Non-pigmented ciliary epithelial cell (primary cell): ENCODE measurements around the gene ACOT8.
"Not testable (repeated sequence)": the region's sequence is repeated elsewhere in the genome, so short reads cannot be mapped to it uniquely, and the experiment has no call there.

ENCODE experiments used
- DNase-seq: peaks from one replicate; pipeline ENCODE4 v3.0.0-alpha.2; 2010; ENCODE audit warnings: low read depth

Gene ACOT8

GRCh38 chr20:45887346-45887715, 30.1 kb upstream of the ACOT8 start, which contains the start of gene SPATA25:
TSS of gene SPATA25 (minus strand) at chr20:45887622. CDS start at chr20:45887590, 32 bp downstream.
- DNase-seq = no peak

DNA sequence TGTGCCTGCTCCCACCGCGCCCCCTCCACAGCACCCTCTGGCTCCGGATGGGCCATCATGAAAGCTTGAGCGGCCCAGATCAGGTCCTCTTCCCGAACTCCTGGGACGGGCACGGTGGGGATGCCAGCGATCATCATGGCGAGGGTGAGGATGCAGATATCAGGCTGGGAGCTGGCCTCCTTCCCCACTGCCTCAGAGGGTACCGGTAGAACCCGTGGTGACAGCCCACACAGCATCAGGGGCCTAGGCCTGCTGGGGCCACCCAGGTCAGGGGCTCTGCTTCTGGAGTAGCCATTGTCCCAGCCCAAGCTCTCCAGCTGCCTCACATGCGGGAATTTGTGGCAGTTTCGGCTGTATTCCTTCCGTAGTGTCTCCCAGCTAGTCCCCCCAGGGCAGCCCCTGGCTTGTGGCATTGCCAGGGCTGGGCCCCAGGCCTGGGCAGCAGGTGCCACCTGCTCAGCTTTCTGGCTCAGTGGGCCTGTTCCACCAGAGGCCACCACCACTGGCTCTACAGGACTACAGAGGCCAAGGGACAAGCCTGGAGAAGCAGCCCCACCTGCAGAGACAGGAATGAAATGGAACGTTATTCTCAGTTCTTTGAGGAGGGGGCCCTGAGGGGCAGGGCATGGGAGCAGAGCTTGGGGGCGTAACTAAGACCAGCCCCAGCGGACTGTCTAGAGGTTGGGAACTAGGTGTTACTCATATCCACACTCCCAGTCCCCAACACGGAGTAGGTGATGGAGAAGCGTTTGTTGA, 29.6 kb upstream of the ACOT8 start:
- no peak for DNase-seq

DNA sequence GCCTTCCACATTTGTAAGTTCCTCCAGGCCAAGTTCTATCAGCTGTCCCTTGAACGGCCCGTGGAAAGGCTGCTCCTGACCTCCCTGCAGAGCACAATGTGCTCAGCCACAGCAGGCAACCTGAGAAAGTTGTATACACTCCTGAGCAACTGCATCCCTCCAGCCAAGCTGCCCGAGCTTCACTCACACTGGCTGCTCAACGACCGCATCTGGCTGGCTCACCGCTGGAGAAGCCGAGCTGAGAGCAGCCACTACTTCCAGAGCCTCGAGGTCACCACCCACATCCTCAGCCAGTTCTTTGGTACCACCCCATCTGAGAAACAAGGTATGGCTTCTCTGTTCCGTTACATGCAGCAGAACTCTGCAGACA, 25.9 kb upstream of the ACOT8 start:
- DNase-seq = no peak

- no peak for DNase-seq
These were observed 25.4 kb upstream of the ACOT8 start for GRCh38 chr20:45882469-45883099.

DNA sequence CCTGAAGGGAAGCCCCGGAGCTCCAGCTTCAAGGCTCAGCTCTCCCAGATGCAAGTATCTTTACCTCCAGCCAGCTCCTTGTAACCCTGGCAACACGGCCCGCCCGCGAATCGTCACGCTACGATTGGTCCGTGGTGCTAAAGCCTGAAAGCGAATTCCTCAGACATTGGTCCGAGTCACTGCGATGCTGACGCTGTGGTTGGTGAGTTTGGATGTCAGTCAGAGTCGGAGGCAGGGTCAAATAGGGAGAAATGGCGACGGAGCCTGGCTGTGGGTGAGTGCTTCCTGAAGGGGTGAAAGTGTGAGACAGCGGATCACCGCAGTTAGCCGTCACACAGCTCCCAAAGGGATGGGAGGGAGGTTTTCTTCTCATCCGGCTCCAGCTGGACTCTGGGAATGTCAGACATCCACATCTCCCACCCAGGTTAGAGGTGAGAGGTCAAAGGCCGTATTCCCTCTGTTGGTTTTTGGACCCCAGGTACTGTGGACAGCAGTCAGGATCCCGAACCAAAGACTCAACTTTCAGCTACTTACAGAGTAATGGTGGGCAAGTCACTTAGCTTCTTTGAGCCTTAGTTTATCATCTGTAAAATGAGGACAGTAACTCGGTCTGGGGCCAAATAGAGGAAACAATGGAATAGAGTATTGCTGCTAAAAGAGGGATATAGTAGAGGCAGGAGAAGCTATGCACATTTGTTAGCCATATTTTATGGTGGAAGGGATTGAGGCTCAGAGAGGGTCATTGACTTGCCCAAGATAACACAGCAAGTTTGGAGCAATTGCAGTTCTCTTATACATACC, 24.0 kb upstream of the ACOT8 start, which contains the start of gene ZSWIM1:
Gene ZSWIM1, plus strand, starts transcription at position 240 of the 801 bp plus-strand sequence. CDS start 1,366 bp downstream, outside the sequence.
- peak; percentile 97 for DNase-seq

GRCh38 chr20:45878076-45878761, 21.0 kb upstream of the ACOT8 start:
- no peak for DNase-seq

DNA sequence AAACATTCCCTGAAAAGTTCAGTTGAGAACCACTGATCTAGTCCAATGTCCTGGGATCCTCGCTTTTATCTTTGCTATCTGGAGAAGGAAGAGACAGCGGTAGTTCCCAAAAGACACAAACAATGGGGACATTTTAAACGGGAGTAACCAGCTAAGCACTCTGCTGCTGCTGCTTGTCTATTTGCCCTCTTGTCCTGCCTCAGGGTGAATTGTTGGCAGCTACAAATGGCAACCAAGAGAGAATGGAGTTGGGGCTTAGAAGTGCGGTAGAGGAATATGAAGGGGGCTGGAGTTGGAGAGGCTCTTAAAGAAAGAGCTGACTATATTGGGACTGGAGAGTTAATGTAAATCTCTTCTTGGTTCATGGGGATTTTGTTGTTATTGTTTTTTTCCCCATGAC, 17.4 kb upstream of the ACOT8 start:
- no peak for DNase-seq

- not testable (repeated sequence) for DNase-seq
These were observed 16.9 kb upstream of the ACOT8 start for GRCh38 chr20:45874104-45874481.

GRCh38 chr20:45873409-45874103, 16.4 kb upstream of the ACOT8 start:
- no peak for DNase-seq

GRCh38 chr20:45872626-45873025, 15.4 kb upstream of the ACOT8 start:
- no peak for DNase-seq

- DNase-seq = no peak
These were observed 10.6 kb upstream of the ACOT8 start for GRCh38 chr20:45867819-45868176.

- DNase-seq = no peak
These were observed 10.1 kb upstream of the ACOT8 start for GRCh38 chr20:45867136-45867818.

DNA sequence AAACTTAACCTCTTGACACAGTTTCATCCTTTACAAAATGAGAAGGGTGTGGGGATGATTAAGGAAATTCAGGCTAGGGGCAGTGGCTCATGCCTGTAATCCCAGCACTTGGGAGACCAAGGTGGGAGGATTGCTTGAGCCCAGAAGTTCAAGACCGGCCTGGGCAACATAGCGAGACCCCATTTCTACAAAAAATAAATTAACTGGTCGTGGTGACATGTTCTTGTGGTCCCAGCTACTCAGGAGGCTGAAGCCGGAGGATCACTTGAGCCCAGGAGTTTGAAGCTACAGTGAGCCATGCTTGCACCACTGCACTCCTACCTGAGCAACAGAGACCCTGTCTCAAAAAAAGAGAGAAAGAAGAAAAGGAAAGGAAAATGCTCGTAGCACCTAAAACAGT, 9.3 kb upstream of the ACOT8 start:
- no peak for DNase-seq

GRCh38 chr20:45863543-45864470, 6.6 kb upstream of the ACOT8 start:
- no peak for DNase-seq

DNA sequence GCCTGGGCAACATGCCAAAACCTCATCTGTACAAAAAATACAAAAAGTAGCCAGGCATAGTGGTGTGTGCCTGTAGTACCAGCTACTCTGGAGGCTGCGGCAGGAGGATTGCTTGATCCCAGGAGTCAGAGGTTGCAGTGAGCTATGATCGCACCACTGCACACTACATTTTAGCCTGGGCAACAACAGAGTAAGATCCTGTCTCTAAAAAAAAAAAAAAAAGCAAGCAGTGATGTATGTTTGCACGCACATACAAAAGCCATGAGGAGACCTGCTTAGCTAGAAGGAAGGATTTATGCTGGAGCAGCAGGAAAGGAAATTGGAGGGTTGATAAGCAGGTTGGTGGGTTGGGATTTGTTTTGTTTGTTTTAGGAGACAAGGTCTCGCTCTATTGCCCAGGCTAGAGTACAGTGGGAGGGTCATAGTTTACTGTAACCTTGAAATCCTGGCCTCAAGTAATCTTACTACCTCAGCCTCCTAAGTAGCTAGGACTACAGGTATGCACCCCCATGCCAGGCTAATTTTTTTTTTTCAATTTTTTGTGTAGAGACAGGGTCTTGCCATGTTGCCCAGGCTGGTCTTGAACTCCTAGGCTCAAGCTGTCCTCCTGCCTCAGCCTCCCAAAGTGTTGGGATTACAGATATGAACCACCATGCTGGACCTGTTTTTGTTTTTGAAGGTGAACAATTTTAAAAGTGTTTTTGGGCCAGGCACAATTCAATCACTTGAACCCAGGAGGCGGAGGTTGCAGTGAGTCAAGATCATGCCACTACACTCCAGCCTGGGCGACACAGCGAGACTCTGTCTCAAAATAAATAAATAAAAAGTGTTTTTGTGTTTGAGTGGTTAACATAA, 4.3 kb upstream of the ACOT8 start:
- DNase-seq = no peak

DNA sequence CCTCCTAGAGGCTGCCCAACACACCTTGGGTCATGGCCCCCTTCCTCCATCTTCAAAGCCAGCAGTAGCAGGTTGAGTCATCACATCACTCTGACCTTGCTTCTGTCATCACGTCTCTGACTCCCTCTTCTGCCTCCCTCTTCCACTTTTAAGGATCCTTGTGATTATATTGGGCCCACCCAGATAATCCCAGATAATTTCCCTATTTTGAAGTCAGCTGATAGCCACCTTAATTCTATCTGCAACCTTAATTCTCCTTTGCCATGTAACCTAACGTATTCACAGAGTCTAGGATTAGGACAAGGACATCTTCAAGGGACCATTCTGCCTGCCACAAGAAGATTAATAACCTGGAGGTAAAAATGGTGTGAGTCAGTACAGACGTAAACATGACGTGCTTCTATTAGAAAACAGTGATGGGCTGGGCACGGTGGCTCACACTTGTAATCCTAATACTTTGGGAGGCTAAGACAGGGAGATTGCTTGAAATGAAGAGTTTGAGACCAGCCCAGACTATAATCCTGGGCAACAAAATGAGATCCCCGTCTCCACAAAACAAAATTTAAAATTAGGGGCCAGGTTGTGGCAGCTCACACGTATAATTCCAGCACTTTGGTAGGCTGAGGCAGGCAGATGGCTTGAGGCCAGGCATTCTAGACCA, 3.5 kb upstream of the ACOT8 start:
- DNase-seq = no peak

DNA sequence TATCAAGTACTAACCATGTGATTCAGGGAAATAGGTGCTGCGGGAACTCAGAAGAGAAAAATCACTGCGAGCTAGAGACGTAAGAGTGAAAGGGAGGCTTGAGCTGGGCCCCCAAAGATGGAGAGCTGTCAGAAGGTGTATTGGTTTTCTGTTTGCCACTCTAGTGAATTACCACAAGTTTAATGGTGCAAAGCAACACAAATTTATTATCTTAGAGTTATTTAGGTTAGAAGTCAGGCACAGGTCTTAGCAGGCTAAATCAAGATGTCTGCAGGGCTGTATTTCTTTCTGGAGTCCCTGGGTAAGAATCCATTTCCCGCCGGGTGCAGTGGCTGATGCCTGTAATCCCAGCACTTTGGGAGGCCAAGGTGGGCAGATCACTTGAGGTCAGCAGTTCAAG, 2.7 kb upstream of the ACOT8 start:
- DNase-seq = no peak

GRCh38 chr20:45857882-45858216, 657 bp upstream of the ACOT8 start:
- DNase-seq = no peak

- no peak for DNase-seq
These were observed 3.7 kb downstream of the ACOT8 start for GRCh38 chr20:45853484-45853883.
